GM23338 (cell line): ENCODE data around the gene BBX. TPM values are rescaled to one million over a fixed set of nuclear protein-coding genes. Genes with fewer than 3 reads are reported as not detected.

Source experiments
- ATAC-seq: fragments of 200-7000 bp; cut with Tn5 transposase; 3 replicates; pipeline ENCODE4 v1.9.1; 2020
- DNase-seq: peaks from one replicate; pipeline ENCODE4 v3.0.0-alpha.2; 2015; ENCODE audit warnings: low spot score
- H2AFZ ChIP-seq: fragments of 200-600 bp; sonication (generic); 2 replicates; pipeline ENCODE4 v1.8.0; 2016; ENCODE audit warnings: antibody characterized with exemption, mild to moderate bottlenecking, moderate library complexity
- H3F3A ChIP-seq: fragments of 200-600 bp; sonication (generic); replicated peaks from 2 replicates; pipeline ENCODE4 v1.8.0; 2017; ENCODE audit warnings: antibody characterized with exemption, mixed run types, low read depth
- H3K27ac ChIP-seq: fragments of 200-600 bp; sonication (generic); 2 replicates; pipeline ENCODE4 v1.6.1; 2016; ENCODE audit warnings: low read depth
- H3K27me3 ChIP-seq: fragments of 200-600 bp; sonication (generic); 2 replicates; pipeline ENCODE4 v1.8.0; 2016; ENCODE audit warnings: mild to moderate bottlenecking, mixed run types, moderate library complexity; ENCODE audit not compliant: insufficient read depth
- H3K36me3 ChIP-seq: fragments of 200-600 bp; sonication (generic); 2 replicates; pipeline ENCODE4 v1.8.0; 2016; ENCODE audit warnings: mild to moderate bottlenecking; ENCODE audit not compliant: insufficient read depth
- H3K4me1 ChIP-seq: fragments of 200-600 bp; sonication (generic); 2 replicates; pipeline ENCODE4 v1.8.0; 2016; ENCODE audit warnings: mild to moderate bottlenecking, moderate library complexity; ENCODE audit not compliant: insufficient read depth
- H3K4me2 ChIP-seq: fragments of 200-600 bp; sonication (generic); 2 replicates; pipeline ENCODE4 v1.7.1; 2017; ENCODE audit warnings: mixed run types
- H3K4me3 ChIP-seq: fragments of 200-600 bp; sonication (generic); 2 replicates; pipeline ENCODE4 v1.6.1; 2016; ENCODE audit warnings: mixed run types
- H3K79me2 ChIP-seq: fragments of 200-600 bp; sonication (generic); replicated peaks from 2 replicates; pipeline ENCODE4 v1.8.0; 2017; ENCODE audit warnings: mild to moderate bottlenecking; ENCODE audit not compliant: insufficient read depth
- H3K9me2 ChIP-seq: fragments of 200-600 bp; sonication (generic); 2 replicates; pipeline ENCODE4 v1.8.0; 2017; ENCODE audit not compliant: insufficient read depth
- H4K20me1 ChIP-seq: fragments of 200-600 bp; sonication (generic); replicated peaks from 2 replicates; pipeline ENCODE4 v1.8.0; 2017; ENCODE audit warnings: mild to moderate bottlenecking; ENCODE audit not compliant: insufficient read depth
- H3K27ac Mint-ChIP-seq: 2 replicates; pipeline ENCODE4 v1.8.0; 2020; ENCODE audit warnings: inconsistent platforms, mild to moderate bottlenecking, moderate library complexity, mixed read lengths
- H3K27me3 Mint-ChIP-seq: 3 replicates; pipeline ENCODE4 v1.8.0; 2022; ENCODE audit warnings: low read depth, mild to moderate bottlenecking, moderate library complexity, mixed read lengths, inconsistent platforms; ENCODE audit not compliant: insufficient read depth, poor library complexity
- H3K36me3 Mint-ChIP-seq: 3 replicates; pipeline ENCODE4 v1.8.0; 2021; ENCODE audit warnings: low read depth, mild to moderate bottlenecking, inconsistent platforms, moderate library complexity, mixed read lengths
- H3K4me1 Mint-ChIP-seq: 3 replicates; pipeline ENCODE4 v1.8.0; 2020; ENCODE audit warnings: mild to moderate bottlenecking, inconsistent platforms, mixed read lengths
- H3K4me3 Mint-ChIP-seq: 3 replicates; pipeline ENCODE4 v1.8.0; 2021; ENCODE audit warnings: moderate library complexity, mild to moderate bottlenecking, inconsistent platforms, mixed read lengths
- H3K9me3 Mint-ChIP-seq: 3 replicates; pipeline ENCODE4 v1.8.0; 2020; ENCODE audit warnings: moderate library complexity, mild to moderate bottlenecking, inconsistent platforms, mixed read lengths
- CTCF ChIP-seq, 2 experiments: fragments of 200-600 bp in 1 of 2; sonication (generic) in 1 of 2; conservative IDR thresholded peaks; 2 replicates each; pipeline versions ENCODE4 v1.5.1 to v1.6.1; 2016 to 2017; ENCODE audit warnings: antibody characterized with exemption in 2 of 2, low read depth in 2 of 2, mild to moderate bottlenecking in 2 of 2, moderate library complexity in 1 of 2
- EZH2 ChIP-seq: fragments of 200-600 bp; sonication (generic); IDR thresholded peaks from one replicate; pipeline ENCODE4 v1.8.0; 2017; ENCODE audit warnings: antibody characterized with exemption, mild to moderate bottlenecking, low read depth; ENCODE audit not compliant: unreplicated experiment
- EZH2phosphoT487 ChIP-seq: fragments of 200-600 bp; sonication (generic); IDR thresholded peaks from one replicate; pipeline ENCODE4 v1.8.1; 2018; ENCODE audit warnings: antibody characterized with exemption; ENCODE audit not compliant: unreplicated experiment
- NANOG ChIP-seq: IDR thresholded peaks from 2 replicates; pipeline ENCODE4 v1.6.1; 2016; ENCODE audit warnings: antibody characterized with exemption, borderline replicate concordance
- POLR2AphosphoS5 ChIP-seq: IDR thresholded peaks from 2 replicates; pipeline ENCODE4 v1.6.1; 2016; ENCODE audit warnings: antibody characterized with exemption, low read depth
- REST ChIP-seq: IDR thresholded peaks from one replicate; pipeline ENCODE4 v1.6.1; 2018; ENCODE audit warnings: antibody characterized with exemption; ENCODE audit not compliant: unreplicated experiment
- STAT1 ChIP-seq: IDR thresholded peaks from one replicate; pipeline ENCODE4 v1.6.1; 2016; ENCODE audit warnings: antibody characterized with exemption; ENCODE audit not compliant: unreplicated experiment
- ZNF114 ChIP-seq: fragments of 250-450 bp; sonication (Bioruptor Pico); IDR thresholded peaks from 2 replicates; pipeline ENCODE4 v1.5.0; 2020; ENCODE audit warnings: mild to moderate bottlenecking, moderate library complexity
- polyA plus RNA-seq: library from polyadenylated mRNA; unstranded; fragments of >200 nt; fragmentation: Nextera tagmentation; extraction: Ambion mirVana; gene quantifications from 2 replicates; pipeline ENCODE4 v1.2.1, GENCODE V29; 2016
- total RNA-seq: library from RNA; depleted of rRNA; stranded (reverse); fragments of >200 nt; shearing (Covaris generic); gene quantifications from 2 replicates; pipeline ENCODE4 v1.2.3, GENCODE V29; 2014
- TF ChIP-seq, protein P1 (sequence below): fragments of 250-450 bp; sonication (Bioruptor Pico); IDR thresholded peaks from 2 replicates; pipeline ENCODE4 v1.5.0; 2020; ENCODE audit warnings: mild to moderate bottlenecking, moderate library complexity

BBX gene
- total and polyA plus RNA-seq, 2 experiments from 2014 or later = 35.2 to 44.1 TPM

- Mint-ChIP-seq H3K9me3 (peaks cover 5% of the 10 kb centered on the region; the same call in 1 of the 3 replicates), H3K27ac (no peak overlapping the region), H3K27me3 (no peaks in the 10 kb centered on the region), H3K4me3 (no peak overlapping the region), H3K4me1 (peaks cover 10% of the 10 kb centered on the region), H3K36me3 (no peaks in the 10 kb centered on the region)
- Histone ChIP-seq H3F3A (no peaks in the 10 kb centered on the region), H3K4me3 (no peak overlapping the region), H3K27ac (no peak overlapping the region), H4K20me1 (no peaks in the 10 kb centered on the region), H2AFZ (no peak overlapping the region), H3K4me1 (no peaks in the 10 kb centered on the region), H3K9me2 (peaks cover 13% of the 10 kb centered on the region; the same call in 1 of the 2 replicates), H3K27me3 (no peaks in the 10 kb centered on the region), H3K79me2 (no peaks in the 10 kb centered on the region), H3K36me3 (no peaks in the 10 kb centered on the region), H3K4me2 (no peak overlapping the region)
- DNase-seq = no peak
- no peak for TF ChIP-seq ZNF114 (CRISPR knock-in tag)
- TF ChIP-seq CTCF (conservative IDR thresholded peaks at IDR 0.05; ENCODE audit: low read depth in 2 of 2) = no peak
- no peak for TF ChIP-seq EZH2phosphoT487
- no peak for TF ChIP-seq NANOG
- no peak for TF ChIP-seq STAT1
- TF ChIP-seq, protein P1, sequence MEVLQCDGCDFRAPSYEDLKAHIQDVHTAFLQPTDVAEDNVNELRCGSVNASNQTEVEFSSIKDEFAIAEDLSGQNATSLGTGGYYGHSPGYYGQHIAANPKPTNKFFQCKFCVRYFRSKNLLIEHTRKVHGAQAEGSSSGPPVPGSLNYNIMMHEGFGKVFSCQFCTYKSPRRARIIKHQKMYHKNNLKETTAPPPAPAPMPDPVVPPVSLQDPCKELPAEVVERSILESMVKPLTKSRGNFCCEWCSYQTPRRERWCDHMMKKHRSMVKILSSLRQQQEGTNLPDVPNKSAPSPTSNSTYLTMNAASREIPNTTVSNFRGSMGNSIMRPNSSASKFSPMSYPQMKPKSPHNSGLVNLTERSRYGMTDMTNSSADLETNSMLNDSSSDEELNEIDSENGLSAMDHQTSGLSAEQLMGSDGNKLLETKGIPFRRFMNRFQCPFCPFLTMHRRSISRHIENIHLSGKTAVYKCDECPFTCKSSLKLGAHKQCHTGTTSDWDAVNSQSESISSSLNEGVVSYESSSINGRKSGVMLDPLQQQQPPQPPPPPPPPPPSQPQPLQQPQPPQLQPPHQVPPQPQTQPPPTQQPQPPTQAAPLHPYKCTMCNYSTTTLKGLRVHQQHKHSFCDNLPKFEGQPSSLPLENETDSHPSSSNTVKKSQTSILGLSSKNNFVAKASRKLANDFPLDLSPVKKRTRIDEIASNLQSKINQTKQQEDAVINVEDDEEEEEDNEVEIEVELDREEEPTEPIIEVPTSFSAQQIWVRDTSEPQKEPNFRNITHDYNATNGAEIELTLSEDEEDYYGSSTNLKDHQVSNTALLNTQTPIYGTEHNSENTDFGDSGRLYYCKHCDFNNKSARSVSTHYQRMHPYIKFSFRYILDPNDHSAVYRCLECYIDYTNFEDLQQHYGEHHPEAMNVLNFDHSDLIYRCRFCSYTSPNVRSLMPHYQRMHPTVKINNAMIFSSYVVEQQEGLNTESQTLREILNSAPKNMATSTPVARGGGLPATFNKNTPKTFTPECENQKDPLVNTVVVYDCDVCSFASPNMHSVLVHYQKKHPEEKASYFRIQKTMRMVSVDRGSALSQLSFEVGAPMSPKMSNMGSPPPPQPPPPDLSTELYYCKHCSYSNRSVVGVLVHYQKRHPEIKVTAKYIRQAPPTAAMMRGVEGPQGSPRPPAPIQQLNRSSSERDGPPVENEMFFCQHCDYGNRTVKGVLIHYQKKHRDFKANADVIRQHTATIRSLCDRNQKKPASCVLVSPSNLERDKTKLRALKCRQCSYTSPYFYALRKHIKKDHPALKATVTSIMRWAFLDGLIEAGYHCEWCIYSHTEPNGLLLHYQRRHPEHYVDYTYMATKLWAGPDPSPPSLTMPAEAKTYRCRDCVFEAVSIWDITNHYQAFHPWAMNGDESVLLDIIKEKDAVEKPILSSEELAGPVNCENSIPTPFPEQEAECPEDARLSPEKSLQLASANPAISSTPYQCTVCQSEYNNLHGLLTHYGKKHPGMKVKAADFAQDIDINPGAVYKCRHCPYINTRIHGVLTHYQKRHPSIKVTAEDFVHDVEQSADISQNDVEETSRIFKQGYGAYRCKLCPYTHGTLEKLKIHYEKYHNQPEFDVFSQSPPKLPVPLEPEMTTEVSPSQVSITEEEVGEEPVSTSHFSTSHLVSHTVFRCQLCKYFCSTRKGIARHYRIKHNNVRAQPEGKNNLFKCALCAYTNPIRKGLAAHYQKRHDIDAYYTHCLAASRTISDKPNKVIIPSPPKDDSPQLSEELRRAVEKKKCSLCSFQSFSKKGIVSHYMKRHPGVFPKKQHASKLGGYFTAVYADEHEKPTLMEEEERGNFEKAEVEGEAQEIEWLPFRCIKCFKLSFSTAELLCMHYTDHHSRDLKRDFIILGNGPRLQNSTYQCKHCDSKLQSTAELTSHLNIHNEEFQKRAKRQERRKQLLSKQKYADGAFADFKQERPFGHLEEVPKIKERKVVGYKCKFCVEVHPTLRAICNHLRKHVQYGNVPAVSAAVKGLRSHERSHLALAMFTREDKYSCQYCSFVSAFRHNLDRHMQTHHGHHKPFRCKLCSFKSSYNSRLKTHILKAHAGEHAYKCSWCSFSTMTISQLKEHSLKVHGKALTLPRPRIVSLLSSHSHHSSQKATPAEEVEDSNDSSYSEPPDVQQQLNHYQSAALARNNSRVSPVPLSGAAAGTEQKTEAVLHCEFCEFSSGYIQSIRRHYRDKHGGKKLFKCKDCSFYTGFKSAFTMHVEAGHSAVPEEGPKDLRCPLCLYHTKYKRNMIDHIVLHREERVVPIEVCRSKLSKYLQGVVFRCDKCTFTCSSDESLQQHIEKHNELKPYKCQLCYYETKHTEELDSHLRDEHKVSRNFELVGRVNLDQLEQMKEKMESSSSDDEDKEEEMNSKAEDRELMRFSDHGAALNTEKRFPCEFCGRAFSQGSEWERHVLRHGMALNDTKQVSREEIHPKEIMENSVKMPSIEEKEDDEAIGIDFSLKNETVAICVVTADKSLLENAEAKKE = no peak
- TF ChIP-seq REST = no peak
- no peak for TF ChIP-seq EZH2
- no peak for TF ChIP-seq POLR2AphosphoS5
- no peak for ATAC-seq
Measured at GRCh38 chr3:107848351-107848915, 325.7 kb downstream of the BBX start.
